ENCODE results near the gene KLRD1. TPM values are rescaled to one million over a fixed set of nuclear protein-coding genes. Genes with fewer than 3 reads are reported as not detected.

KLRD1 gene, protein sequence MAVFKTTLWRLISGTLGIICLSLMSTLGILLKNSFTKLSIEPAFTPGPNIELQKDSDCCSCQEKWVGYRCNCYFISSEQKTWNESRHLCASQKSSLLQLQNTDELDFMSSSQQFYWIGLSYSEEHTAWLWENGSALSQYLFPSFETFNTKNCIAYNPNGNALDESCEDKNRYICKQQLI
- 1 to 10 TPM; 2.3 to 3.7 (median 3.6) TPM for total RNA-seq
- long read RNA-seq, donor 1, partial matches to known transcripts, result 0 of 1 reads
- long read RNA-seq, donor 1, other reads (novel, unspliced or antisense), result 1 of 1 reads
- long read RNA-seq, donor 2, partial matches to known transcripts, result 0 of 2 reads
- long read RNA-seq, donor 2, other reads (novel, unspliced or antisense), result 0 of 2 reads

DNA sequence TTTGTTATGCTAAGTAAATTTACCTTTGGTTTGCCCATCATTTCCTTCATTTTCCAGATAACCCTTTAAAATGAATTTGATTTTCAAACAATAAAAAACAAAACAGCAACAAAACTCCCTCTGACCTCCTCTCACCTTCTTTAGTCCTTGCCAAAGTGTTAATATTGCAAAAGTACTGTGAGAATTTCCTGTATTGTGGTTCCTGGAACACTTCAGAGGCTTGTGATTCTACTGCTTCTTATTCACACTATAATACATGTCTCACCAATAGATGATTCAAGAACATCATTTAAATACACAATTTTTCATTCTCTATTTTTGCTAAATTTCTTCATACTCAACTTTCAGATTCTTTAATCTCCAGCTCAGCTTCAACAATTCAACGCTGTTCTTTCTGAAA lies at the start of gene KLRD1:
Gene KLRD1 (plus strand): TSS at position 241 of the 400 bp plus-strand sequence. CDS start 208 bp downstream, outside the sequence.
- no peaks in the 10 kb centered on the region for H3K4me1 ChIP-seq (ENCODE audit: low read depth)
- no peaks in the 10 kb centered on the region for H3K9me3 ChIP-seq
- TF ChIP-seq, protein P1, sequence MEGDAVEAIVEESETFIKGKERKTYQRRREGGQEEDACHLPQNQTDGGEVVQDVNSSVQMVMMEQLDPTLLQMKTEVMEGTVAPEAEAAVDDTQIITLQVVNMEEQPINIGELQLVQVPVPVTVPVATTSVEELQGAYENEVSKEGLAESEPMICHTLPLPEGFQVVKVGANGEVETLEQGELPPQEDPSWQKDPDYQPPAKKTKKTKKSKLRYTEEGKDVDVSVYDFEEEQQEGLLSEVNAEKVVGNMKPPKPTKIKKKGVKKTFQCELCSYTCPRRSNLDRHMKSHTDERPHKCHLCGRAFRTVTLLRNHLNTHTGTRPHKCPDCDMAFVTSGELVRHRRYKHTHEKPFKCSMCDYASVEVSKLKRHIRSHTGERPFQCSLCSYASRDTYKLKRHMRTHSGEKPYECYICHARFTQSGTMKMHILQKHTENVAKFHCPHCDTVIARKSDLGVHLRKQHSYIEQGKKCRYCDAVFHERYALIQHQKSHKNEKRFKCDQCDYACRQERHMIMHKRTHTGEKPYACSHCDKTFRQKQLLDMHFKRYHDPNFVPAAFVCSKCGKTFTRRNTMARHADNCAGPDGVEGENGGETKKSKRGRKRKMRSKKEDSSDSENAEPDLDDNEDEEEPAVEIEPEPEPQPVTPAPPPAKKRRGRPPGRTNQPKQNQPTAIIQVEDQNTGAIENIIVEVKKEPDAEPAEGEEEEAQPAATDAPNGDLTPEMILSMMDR (IDR thresholded peaks at IDR 0.05), result no peak
- no peaks in the 10 kb centered on the region for H3K36me3 ChIP-seq (ENCODE audit: low read depth)
- ATAC-seq, result no peak
- H3K4me3 ChIP-seq, result no peak within 1 kb of the TSS
- intact Hi-C loops (cut with DNase I, micrococcal nuclease), result no loop called here
- DNase-seq, result no peak

DNA sequence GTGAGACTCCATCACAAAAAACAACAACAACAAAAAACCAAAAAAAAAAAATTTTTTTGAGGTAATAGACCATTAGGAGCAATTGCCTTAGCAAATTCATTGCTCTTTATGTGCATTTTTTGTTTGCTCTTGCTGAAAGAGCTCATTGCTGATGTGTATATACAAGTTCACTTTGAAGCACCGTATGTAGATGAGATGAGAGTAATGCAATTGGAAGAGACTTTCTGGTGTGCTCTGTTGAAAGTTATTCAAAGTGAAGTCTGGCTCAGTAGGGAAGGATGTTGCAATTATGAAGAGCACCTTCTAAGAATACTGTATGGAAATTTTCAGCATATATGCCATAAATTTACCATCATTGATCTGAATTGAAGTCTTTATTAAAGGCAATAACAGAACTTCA lies 46.7 kb upstream of the KLRD1 start:
- ATAC-seq, result no peak
- no peak overlapping the region for H3K4me3 ChIP-seq
- intact Hi-C loops (cut with DNase I, micrococcal nuclease), result no loop called here
- no peaks in the 10 kb centered on the region for H3K4me1 ChIP-seq (ENCODE audit: low read depth)
- TF ChIP-seq, protein P1 (IDR thresholded peaks at IDR 0.05), result no peak
- no peaks in the 10 kb centered on the region for H3K36me3 ChIP-seq (ENCODE audit: low read depth)
- DNase-seq, result no peak
- H3K9me3 ChIP-seq, result no peaks in the 10 kb centered on the region

DNA sequence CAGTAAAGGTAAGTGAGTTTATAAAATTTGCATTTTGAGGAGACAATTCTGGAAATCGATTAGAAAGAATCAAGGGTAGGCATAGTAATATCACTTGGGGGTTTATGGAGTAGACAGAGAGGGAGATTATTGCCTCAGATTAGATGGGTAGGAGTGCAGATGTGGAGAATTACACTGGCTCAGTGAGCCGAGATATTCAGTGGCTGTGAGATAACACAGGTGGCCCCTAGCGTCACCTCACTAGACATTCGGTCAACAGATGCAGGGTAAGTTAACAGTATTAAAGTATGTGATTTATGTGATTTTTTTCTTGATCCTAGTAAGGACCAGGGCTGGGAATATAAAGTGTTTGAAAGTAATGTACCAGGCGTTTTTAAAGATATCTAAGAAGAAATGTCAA lies 39.6 kb upstream of the KLRD1 start:
- ATAC-seq (no peak), DNase-seq (no peak)
- H3K4me3 ChIP-seq, result no peak overlapping the region
- H3K4me1 ChIP-seq (ENCODE audit: low read depth), result no peaks in the 10 kb centered on the region
- no peaks in the 10 kb centered on the region for H3K9me3 ChIP-seq
- intact Hi-C loops (cut with DNase I, micrococcal nuclease), result no loop called here
- TF ChIP-seq, protein P1 (IDR thresholded peaks at IDR 0.05), result no peak
- H3K36me3 ChIP-seq (ENCODE audit: low read depth), result no peaks in the 10 kb centered on the region

DNA sequence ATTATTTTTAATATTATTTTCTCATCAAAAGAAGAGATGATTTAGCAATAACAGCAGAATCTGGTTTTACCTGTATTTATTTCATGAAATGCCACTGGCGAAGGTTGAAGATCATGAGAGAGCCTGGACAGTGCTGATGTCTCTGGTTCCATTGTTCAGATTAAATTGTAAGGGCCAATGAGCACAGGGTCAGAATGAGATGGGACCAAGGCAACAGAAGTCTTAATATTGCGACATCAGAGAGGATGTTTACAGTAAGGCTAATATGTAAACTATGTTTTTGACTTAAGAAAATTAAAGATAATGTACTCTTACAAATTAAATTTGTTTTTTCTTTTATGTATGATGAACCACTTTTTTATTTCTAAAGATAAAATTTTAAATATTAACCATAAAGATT lies 35.2 kb upstream of the KLRD1 start:
- no peak overlapping the region for H3K4me3 ChIP-seq
- no peaks in the 10 kb centered on the region for H3K4me1 ChIP-seq (ENCODE audit: low read depth)
- no peaks in the 10 kb centered on the region for H3K9me3 ChIP-seq
- no peak for ATAC-seq
- no peaks in the 10 kb centered on the region for H3K36me3 ChIP-seq (ENCODE audit: low read depth)
- no peak for DNase-seq
- TF ChIP-seq, protein P1 (IDR thresholded peaks at IDR 0.05), result no peak
- intact Hi-C loops (cut with DNase I, micrococcal nuclease), result no loop called here

DNA sequence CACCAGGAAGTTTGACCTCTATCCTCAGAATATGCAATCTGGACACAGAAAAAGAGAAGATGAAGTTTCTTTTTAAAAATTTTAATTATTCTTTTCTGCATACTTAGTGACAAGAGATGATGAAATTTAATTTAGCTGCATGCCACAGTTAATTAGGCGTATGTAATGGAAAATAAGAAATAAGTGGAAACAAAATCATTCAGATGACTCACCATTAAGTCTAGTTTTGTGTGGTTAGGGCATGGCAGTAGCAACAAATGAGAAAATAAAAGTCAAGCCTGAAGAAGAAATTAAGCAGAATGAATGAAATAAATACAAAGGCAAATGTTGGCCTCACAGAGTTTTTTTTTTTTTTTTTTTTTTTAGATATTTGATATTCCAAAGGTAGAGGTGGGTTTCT lies 30.9 kb upstream of the KLRD1 start:
- no peak for DNase-seq
- H3K36me3 ChIP-seq (ENCODE audit: low read depth), result no peaks in the 10 kb centered on the region
- ATAC-seq, result no peak
- H3K4me3 ChIP-seq, result no peak overlapping the region
- intact Hi-C loops (cut with DNase I, micrococcal nuclease), result no loop called here
- TF ChIP-seq, protein P1 (IDR thresholded peaks at IDR 0.05), result no peak
- H3K9me3 ChIP-seq, result no peaks in the 10 kb centered on the region
- no peaks in the 10 kb centered on the region for H3K4me1 ChIP-seq (ENCODE audit: low read depth)

Measured in mucosa of descending colon (tissue), 3 donors.